Loucy (cell line): ENCODE data around the gene RPE.

Experiments
- H2AFZ ChIP-seq: fragments of 200-600 bp; sonication (generic); 2 replicates; pipeline ENCODE4 v1.6.0; 2016; ENCODE audit warnings: antibody characterized with exemption, mild to moderate bottlenecking, low read length, moderate library complexity
- H3F3A ChIP-seq: fragments of 200-600 bp; 2 replicates; pipeline ENCODE4 v1.6.0; 2016; ENCODE audit warnings: antibody characterized with exemption, low read depth, mild to moderate bottlenecking
- H3K27me3 ChIP-seq: fragments of 200-600 bp; sonication (generic); 2 replicates; pipeline ENCODE4 v1.6.1; 2014; ENCODE audit warnings: low read length, mild to moderate bottlenecking; ENCODE audit not compliant: insufficient read depth, poor library complexity, severe bottlenecking
- H3K36me3 ChIP-seq: fragments of 200-600 bp; sonication (generic); 2 replicates; pipeline ENCODE4 v1.6.1; 2016; ENCODE audit warnings: low read length; ENCODE audit not compliant: insufficient read depth
- H3K4me1 ChIP-seq: fragments of 200-600 bp; sonication (generic); 2 replicates; pipeline ENCODE4 v1.5.1; 2014; ENCODE audit warnings: low read length, mild to moderate bottlenecking; ENCODE audit not compliant: insufficient read depth, poor library complexity, severe bottlenecking
- H3K4me2 ChIP-seq: fragments of 200-600 bp; sonication (generic); 2 replicates; pipeline ENCODE4 v1.6.0; 2014; ENCODE audit warnings: antibody characterized with exemption, low read length, low read depth, mild to moderate bottlenecking; ENCODE audit not compliant: poor library complexity, severe bottlenecking
- H3K4me3 ChIP-seq: fragments of 200-600 bp; sonication (generic); 2 replicates; pipeline ENCODE4 v1.5.1; 2014; ENCODE audit warnings: low read length, mild to moderate bottlenecking, mixed read lengths; ENCODE audit not compliant: poor library complexity, severe bottlenecking
- H3K79me2 ChIP-seq: fragments of 200-600 bp; sonication (generic); 2 replicates; pipeline ENCODE4 v1.6.1; 2014; ENCODE audit warnings: low read length; ENCODE audit not compliant: insufficient read depth
- H3K9ac ChIP-seq: fragments of 200-600 bp; sonication (generic); 2 replicates; pipeline ENCODE4 v1.6.0; 2014; ENCODE audit warnings: mild to moderate bottlenecking, low read depth, low read length, moderate library complexity; ENCODE audit not compliant: poor library complexity, severe bottlenecking
- H3K9me2 ChIP-seq: fragments of 200-600 bp; sonication (generic); replicated peaks from 2 replicates; pipeline ENCODE4 v1.6.1; 2016; ENCODE audit warnings: low read depth, low read length, mixed read lengths
- H3K9me3 ChIP-seq: fragments of 200-600 bp; sonication (generic); 2 replicates; pipeline ENCODE4 v1.6.1; 2014; ENCODE audit warnings: mild to moderate bottlenecking, antibody characterized with exemption, low read length, low read depth; ENCODE audit not compliant: insufficient read depth
- H4K20me1 ChIP-seq: fragments of 200-600 bp; sonication (generic); 2 replicates; pipeline ENCODE4 v1.6.0; 2014; ENCODE audit warnings: antibody characterized with exemption, low read length, mild to moderate bottlenecking; ENCODE audit not compliant: insufficient read depth, poor library complexity, severe bottlenecking
- EZH2phosphoT487 ChIP-seq: fragments of 200-600 bp; IDR thresholded peaks from 2 replicates; pipeline ENCODE4 v1.6.1; 2018; ENCODE audit warnings: antibody characterized with exemption, mild to moderate bottlenecking, moderate library complexity, borderline replicate concordance
- TF ChIP-seq, protein P1 (sequence below): fragments of 200-600 bp; sonication (generic); conservative IDR thresholded peaks from 2 replicates; pipeline ENCODE4 v1.5.1; 2014; ENCODE audit warnings: mild to moderate bottlenecking, antibody characterized with exemption, low read length

Gene RPE

DNA sequence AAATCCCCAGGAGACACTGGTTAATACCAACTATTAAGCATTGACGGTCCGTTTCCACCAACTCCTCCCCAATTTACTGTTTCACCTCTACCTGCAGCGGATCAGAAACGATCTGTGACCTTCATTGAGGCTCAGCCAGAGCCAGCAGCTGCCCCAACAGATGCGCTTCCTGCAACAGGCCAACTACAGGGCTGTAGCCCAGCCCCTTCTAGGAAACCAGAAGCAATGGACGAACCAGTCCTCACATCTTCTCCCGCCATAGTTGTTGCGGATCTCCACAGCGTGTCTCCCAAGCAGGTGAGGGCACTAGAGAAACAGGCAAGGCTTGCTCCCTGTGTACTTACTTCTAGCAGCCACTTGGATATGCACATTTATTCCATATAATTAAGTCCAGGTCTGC is 8.5 kb upstream of the RPE start:
- Histone ChIP-seq H3K27me3 (no peaks in the 10 kb centered on the region), H4K20me1 (no peaks in the 10 kb centered on the region), H3K9me3 (no peaks in the 10 kb centered on the region), H3K79me2 (no peaks in the 10 kb centered on the region), H3K4me1 (no peaks in the 10 kb centered on the region), H3K4me3 (no peak overlapping the region), H2AFZ (no peak overlapping the region), H3F3A (no peaks in the 10 kb centered on the region), H3K4me2 (no peak overlapping the region), H3K9me2 (no peaks in the 10 kb centered on the region), H3K36me3 (no peaks in the 10 kb centered on the region), H3K9ac (no peak overlapping the region)
- TF ChIP-seq, protein P1, sequence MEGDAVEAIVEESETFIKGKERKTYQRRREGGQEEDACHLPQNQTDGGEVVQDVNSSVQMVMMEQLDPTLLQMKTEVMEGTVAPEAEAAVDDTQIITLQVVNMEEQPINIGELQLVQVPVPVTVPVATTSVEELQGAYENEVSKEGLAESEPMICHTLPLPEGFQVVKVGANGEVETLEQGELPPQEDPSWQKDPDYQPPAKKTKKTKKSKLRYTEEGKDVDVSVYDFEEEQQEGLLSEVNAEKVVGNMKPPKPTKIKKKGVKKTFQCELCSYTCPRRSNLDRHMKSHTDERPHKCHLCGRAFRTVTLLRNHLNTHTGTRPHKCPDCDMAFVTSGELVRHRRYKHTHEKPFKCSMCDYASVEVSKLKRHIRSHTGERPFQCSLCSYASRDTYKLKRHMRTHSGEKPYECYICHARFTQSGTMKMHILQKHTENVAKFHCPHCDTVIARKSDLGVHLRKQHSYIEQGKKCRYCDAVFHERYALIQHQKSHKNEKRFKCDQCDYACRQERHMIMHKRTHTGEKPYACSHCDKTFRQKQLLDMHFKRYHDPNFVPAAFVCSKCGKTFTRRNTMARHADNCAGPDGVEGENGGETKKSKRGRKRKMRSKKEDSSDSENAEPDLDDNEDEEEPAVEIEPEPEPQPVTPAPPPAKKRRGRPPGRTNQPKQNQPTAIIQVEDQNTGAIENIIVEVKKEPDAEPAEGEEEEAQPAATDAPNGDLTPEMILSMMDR: no peak
- TF ChIP-seq EZH2phosphoT487: no peak

DNA sequence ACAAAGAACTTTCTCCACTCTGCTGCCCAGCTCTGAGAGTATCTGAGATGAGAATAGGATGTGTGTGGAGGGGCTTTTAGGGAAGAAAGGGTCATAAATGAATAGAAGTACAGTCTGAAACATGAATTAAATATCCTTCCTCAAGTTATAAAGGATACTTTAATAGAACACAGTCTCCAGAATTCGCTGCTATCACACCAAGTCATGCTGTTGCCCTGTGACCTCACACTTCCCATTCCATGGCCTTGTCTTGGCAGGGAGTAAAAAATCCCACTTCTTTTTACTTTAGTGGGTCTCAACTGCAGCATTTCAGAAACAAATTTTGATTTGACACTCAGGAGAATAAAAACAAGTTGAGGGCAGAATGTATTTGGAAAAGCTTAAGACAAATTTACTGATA is 3.8 kb upstream of the RPE start:
- H3K4me1 ChIP-seq: peaks cover 6% of the 10 kb centered on the region
- H4K20me1 ChIP-seq: peaks cover 9% of the 10 kb centered on the region
- no peak overlapping the region for H3K4me2 ChIP-seq
- no peaks in the 10 kb centered on the region for H3K36me3 ChIP-seq
- H3K9ac ChIP-seq: no peak overlapping the region
- no peaks in the 10 kb centered on the region for H3K9me3 ChIP-seq
- H3K79me2 ChIP-seq: peaks cover 11% of the 10 kb centered on the region
- TF ChIP-seq EZH2phosphoT487: no peak
- TF ChIP-seq, protein P1: no peak
- H3F3A ChIP-seq: no peaks in the 10 kb centered on the region
- no peaks in the 10 kb centered on the region for H3K27me3 ChIP-seq
- peak overlapping the region; percentile 35; the same call in 1 of the 2 replicates for H2AFZ ChIP-seq
- H3K4me3 ChIP-seq: no peak overlapping the region
- no peaks in the 10 kb centered on the region for H3K9me2 ChIP-seq

DNA sequence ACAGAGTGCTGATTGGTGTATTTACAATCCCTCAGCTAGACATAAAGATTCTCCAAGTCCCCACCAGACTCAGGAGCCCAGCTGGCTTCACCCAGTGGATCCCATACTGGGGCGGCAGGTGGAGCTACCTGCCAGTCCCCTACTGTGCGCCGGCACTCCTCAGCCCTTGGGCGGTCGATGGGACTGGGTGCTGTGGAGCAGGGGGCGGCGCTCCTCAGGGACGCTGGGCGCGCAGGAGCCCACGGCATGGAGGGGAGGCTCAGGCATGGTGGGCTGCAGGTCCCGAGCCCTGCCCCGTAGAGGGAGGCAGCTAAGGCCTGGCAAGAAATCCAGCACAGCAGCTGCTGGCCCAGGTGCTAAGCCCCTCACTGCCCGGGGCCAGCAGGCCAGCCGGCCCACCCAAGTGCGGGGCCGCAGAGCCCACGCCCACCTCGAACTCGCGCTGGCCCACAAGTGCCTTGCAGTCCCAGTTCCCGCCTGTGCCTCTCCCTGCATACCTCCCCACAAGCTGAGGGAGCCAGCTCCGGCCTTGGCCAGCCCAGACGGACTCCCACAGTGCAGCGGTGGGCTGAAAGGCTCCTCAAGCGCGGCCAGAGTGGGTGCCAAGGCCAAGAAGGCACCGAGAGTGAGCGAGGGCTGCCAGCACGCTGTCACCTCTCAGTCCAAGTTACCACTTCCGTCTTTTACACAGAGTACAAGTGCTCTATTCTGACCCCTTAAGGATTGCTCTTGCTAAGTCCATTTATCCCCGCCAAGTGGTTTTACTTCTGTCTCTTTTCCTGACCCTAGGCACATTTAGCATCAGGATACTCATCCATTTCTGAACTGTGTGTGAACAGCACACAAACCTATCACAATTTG is 1.7 kb upstream of the RPE start:
- Histone ChIP-seq H3K36me3 (no peaks in the 10 kb centered on the region), H4K20me1 (peaks cover 30% of the 10 kb centered on the region), H3K4me2 (no peak overlapping the region), H3K4me3 (no peak overlapping the region), H3K9me3 (no peaks in the 10 kb centered on the region), H3F3A (no peaks in the 10 kb centered on the region), H3K79me2 (peaks cover 32% of the 10 kb centered on the region), H2AFZ (no peak overlapping the region), H3K9ac (no peak overlapping the region), H3K27me3 (no peaks in the 10 kb centered on the region), H3K9me2 (no peaks in the 10 kb centered on the region), H3K4me1 (peaks cover 25% of the 10 kb centered on the region)
- TF ChIP-seq, protein P1: no peak
- TF ChIP-seq EZH2phosphoT487: no peak
